IPS DF 6.9 (cell line): ENCODE measurements around the gene NADSYN1.

Experiments used
- DNase-seq: peaks from one replicate; pipeline ENCODE4 v3.0.0-alpha.2; 2013; ENCODE audit warnings: low read depth, low spot score
- H3K27ac ChIP-seq: one replicate; pipeline ENCODE4 v1.5.1; 2013; ENCODE audit warnings: low read length, control low read depth
- H3K27me3 ChIP-seq: 2 replicates; pipeline ENCODE4 v1.6.1; 2013; ENCODE audit warnings: mild to moderate bottlenecking, low read length; ENCODE audit not compliant: control insufficient read depth, insufficient read depth
- H3K36me3 ChIP-seq: 2 replicates; pipeline ENCODE4 v1.6.1; 2013; ENCODE audit warnings: low read length; ENCODE audit not compliant: control insufficient read depth, insufficient read depth
- H3K4me1 ChIP-seq: 2 replicates; pipeline ENCODE4 v1.6.1; 2013; ENCODE audit warnings: low read length; ENCODE audit not compliant: control insufficient read depth, insufficient read depth
- H3K4me3 ChIP-seq: 2 replicates; pipeline ENCODE4 v1.5.1; 2013; ENCODE audit warnings: mild to moderate bottlenecking, low read length
- H3K9me3 ChIP-seq: 2 replicates; pipeline ENCODE4 v1.6.1; 2013; ENCODE audit warnings: low read length, inconsistent platforms; ENCODE audit not compliant: control insufficient read depth, insufficient read depth
- whole genome bisulfite sequencing: extraction: QIAGEN DNeasy Blood & Tissue Kit; methylation state at CpG from one replicate; pipeline ENCODE4 v1.1.7; 2013; ENCODE audit warnings: mixed read lengths, missing lambda C conversion rate; ENCODE audit not compliant: insufficient read length, insufficient coverage; 5-methylcytosine and 5-hydroxymethylcytosine counted together

The NADSYN1 gene

DNA sequence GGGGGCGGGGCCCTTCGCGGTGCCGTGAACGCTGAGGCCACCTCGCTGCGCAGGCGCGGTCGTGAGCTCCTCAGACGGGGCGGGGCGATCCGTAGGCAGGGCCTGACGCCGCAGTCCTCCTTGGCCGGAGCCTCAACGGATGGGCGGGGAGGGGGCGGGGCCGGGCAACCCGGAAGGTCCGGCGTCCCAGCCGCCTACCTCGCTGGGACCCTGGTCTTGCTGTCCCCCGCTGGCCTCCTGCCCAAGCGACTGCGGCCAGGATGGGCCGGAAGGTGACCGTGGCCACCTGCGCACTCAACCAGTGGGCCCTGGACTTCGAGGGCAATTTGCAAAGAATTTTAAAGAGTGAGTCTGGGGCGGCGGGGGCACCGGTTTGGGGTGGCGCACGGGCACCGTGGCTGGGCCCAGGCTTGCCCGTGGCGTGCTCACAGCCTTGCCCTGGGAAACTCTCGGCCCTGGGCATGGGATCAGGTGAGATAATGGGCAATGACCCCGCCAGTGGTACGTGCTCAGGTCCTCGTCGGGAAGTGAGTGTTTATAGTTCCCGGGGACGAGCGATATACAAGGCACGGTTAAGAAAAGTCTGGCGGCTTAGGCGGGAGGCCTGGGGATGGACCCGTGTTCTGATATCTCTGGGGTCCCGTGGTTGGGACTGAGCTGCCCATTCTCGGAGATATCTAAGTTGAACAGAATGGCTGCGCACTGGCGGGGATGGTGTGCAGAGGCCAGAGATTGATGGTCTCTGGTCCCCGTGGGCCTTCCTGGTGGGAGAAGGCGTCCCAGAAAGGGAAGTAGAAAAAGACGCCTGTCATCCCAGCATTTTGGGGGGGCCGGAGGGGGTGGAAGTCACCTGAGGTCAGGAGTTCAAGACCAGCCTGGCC, at the start of gene NADSYN1:
TSS of gene NADSYN1 (plus strand) at position 167 of the 881 bp plus-strand sequence. CDS start at position 261, 94 bp downstream.
- Histone ChIP-seq H3K36me3 (peaks cover 7% of the 10 kb centered on the region), H3K9me3 (no peaks in the 10 kb centered on the region), H3K27me3 (no peaks in the 10 kb centered on the region), H3K27ac (no peak within 1 kb of the TSS), H3K4me1 (no peaks in the 10 kb centered on the region), H3K4me3 (peak within 1 kb of the TSS; percentile 77; the same call in 1 of the 2 replicates)
- WGBS = no CpG with 5 or more reads among the region's 61 CpGs
- DNase-seq = peak; percentile 80

- DNase-seq = no peak
- no CpG with 5 or more reads among the region's 8 CpGs for WGBS
- Histone ChIP-seq H3K4me1 (no peaks in the 10 kb centered on the region), H3K4me3 (no peak overlapping the region), H3K27ac (no peak overlapping the region), H3K36me3 (no peaks in the 10 kb centered on the region), H3K27me3 (no peaks in the 10 kb centered on the region), H3K9me3 (no peaks in the 10 kb centered on the region)
Measured at GRCh38 chr11:71404209-71404608, 48.8 kb upstream of the NADSYN1 start.

GRCh38 chr11:71406681-71407080, 46.3 kb upstream of the NADSYN1 start:
- Histone ChIP-seq H3K4me1 (no peaks in the 10 kb centered on the region), H3K9me3 (no peaks in the 10 kb centered on the region), H3K4me3 (no peak overlapping the region), H3K27me3 (no peaks in the 10 kb centered on the region), H3K36me3 (no peaks in the 10 kb centered on the region), H3K27ac (no peak overlapping the region)
- no peak for DNase-seq
- no CpG with 5 or more reads among the region's 10 CpGs for WGBS

GRCh38 chr11:71407356-71407755, 45.6 kb upstream of the NADSYN1 start:
- DNase-seq = no peak
- Histone ChIP-seq H3K36me3 (no peaks in the 10 kb centered on the region), H3K27me3 (no peaks in the 10 kb centered on the region), H3K4me1 (no peaks in the 10 kb centered on the region), H3K9me3 (no peaks in the 10 kb centered on the region), H3K27ac (no peak overlapping the region), H3K4me3 (no peak overlapping the region)
- WGBS = no CpG with 5 or more reads among the region's 15 CpGs

DNA sequence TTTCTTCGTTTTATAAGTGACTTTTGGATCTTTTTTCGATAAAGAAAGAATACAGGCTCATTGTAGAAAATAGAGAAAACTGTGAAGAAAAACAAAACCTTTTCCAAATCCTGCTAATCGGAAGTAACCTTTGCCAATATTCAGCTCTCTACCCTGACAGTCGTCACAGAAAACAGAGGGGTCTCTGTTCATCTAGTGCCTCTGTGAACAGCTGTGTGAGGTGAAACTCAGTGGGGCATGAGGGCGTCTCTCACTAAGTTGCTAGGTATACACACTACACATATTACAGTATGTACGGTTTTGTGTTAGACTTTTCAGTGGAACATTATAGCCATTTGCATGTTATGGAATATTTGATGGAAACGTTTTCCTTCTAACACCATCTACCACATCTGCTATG, 44.2 kb upstream of the NADSYN1 start:
- H3K36me3 ChIP-seq = no peaks in the 10 kb centered on the region
- no peaks in the 10 kb centered on the region for H3K4me1 ChIP-seq
- DNase-seq = no peak
- no peak overlapping the region for H3K4me3 ChIP-seq
- H3K27me3 ChIP-seq = no peaks in the 10 kb centered on the region
- WGBS = no CpG with 5 or more reads among the region's 7 CpGs
- no peak overlapping the region for H3K27ac ChIP-seq
- no peaks in the 10 kb centered on the region for H3K9me3 ChIP-seq

GRCh38 chr11:71410363-71410966, 42.5 kb upstream of the NADSYN1 start:
- H3K36me3 ChIP-seq = no peaks in the 10 kb centered on the region
- WGBS = no CpG with 5 or more reads among the region's 7 CpGs
- no peaks in the 10 kb centered on the region for H3K27me3 ChIP-seq
- H3K4me3 ChIP-seq = no peak overlapping the region
- H3K4me1 ChIP-seq = no peaks in the 10 kb centered on the region
- no peak for DNase-seq
- H3K9me3 ChIP-seq = no peaks in the 10 kb centered on the region
- no peak overlapping the region for H3K27ac ChIP-seq

DNA sequence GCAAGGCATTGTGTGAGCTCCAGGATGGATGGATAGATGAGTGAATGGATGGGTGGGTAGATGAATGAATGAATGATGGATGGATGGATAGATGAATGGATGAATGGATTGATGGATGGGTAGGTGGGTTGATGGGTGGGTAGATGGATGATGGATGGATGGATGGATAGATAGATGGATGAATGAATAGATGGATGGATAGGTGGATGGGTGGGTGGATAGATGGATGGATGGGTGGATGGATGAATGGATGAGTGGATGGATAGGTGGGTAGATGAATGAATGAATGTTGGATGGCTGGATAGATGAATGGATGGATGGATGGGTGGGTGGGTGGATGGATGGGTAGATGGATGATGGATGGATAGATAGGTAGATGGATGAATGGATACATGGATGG, 38.4 kb upstream of the NADSYN1 start:
- Histone ChIP-seq H3K27ac (no peak overlapping the region), H3K4me1 (no peaks in the 10 kb centered on the region), H3K4me3 (no peak overlapping the region), H3K9me3 (no peaks in the 10 kb centered on the region), H3K36me3 (no peaks in the 10 kb centered on the region), H3K27me3 (no peaks in the 10 kb centered on the region)
- no peak for DNase-seq

DNA sequence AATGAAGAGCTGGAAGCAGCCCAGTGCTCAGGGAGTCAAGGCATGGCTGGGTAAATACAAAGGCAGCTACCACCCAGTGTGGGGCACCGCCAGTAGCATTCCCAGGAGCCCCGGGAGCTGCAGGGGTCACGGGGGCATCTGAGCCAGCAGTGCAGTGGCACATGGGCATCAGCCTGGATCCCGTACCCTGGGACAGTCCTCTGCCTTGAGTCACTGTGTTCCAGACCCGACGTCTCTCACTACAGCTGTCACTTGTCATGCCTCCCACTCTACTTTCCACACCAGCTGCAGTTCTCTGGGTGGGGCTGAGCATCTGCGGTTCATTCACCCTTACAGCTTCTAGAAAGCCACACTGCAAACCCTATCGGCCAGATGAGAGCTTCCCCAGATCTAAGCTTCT, 34.4 kb upstream of the NADSYN1 start:
- Histone ChIP-seq H3K4me1 (no peaks in the 10 kb centered on the region), H3K36me3 (no peaks in the 10 kb centered on the region), H3K27ac (no peak overlapping the region), H3K4me3 (no peak overlapping the region), H3K27me3 (no peaks in the 10 kb centered on the region), H3K9me3 (no peaks in the 10 kb centered on the region)
- no CpG with 5 or more reads among the region's 8 CpGs for WGBS
- DNase-seq = no peak

GRCh38 chr11:71420455-71421241, 32.4 kb upstream of the NADSYN1 start:
- H3K27me3 ChIP-seq = no peaks in the 10 kb centered on the region
- H3K4me3 ChIP-seq = no peak overlapping the region
- H3K36me3 ChIP-seq = no peaks in the 10 kb centered on the region
- no CpG with 5 or more reads among the region's 16 CpGs for WGBS
- peak; percentile 60 for DNase-seq
- H3K4me1 ChIP-seq = no peaks in the 10 kb centered on the region
- H3K9me3 ChIP-seq = no peaks in the 10 kb centered on the region
- H3K27ac ChIP-seq = no peak overlapping the region

DNA sequence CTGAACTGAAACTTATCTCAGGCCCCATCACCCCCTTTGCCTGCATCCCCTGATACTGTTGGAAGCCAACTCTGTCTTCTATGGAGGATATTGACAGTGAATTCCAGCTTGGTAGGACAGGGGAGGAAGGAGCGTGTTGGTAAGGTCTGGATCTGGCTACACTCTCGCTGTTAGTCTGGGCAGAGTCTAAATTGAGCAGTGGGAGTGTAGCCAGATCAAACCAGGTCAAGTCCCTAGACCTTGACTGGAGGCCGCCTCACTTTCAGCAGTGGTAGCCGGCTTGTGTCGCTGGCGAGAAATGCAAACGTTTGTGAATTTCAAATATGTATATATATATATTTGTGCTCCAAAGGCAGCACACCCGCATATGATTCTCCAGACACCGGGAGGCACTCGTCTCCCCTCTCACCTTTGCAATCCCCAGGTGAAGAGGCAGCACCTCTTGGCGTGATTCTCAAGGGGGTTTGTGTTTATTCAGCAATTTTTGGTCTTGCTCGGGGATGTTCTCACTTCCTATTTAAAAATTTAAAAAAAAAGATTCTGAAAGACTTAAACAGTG, 31.5 kb upstream of the NADSYN1 start:
- no peak overlapping the region for H3K4me3 ChIP-seq
- H3K27me3 ChIP-seq = no peaks in the 10 kb centered on the region
- no peaks in the 10 kb centered on the region for H3K9me3 ChIP-seq
- WGBS = no CpG with 5 or more reads among the region's 12 CpGs
- no peak overlapping the region for H3K27ac ChIP-seq
- no peaks in the 10 kb centered on the region for H3K36me3 ChIP-seq
- no peaks in the 10 kb centered on the region for H3K4me1 ChIP-seq
- DNase-seq = no peak
